ENCODE data around the gene PAX5.
"Not testable (repeated sequence)": the region's sequence is repeated elsewhere in the genome, so short reads cannot be mapped to it uniquely, and the experiment has no call there.

The PAX5 gene

DNA sequence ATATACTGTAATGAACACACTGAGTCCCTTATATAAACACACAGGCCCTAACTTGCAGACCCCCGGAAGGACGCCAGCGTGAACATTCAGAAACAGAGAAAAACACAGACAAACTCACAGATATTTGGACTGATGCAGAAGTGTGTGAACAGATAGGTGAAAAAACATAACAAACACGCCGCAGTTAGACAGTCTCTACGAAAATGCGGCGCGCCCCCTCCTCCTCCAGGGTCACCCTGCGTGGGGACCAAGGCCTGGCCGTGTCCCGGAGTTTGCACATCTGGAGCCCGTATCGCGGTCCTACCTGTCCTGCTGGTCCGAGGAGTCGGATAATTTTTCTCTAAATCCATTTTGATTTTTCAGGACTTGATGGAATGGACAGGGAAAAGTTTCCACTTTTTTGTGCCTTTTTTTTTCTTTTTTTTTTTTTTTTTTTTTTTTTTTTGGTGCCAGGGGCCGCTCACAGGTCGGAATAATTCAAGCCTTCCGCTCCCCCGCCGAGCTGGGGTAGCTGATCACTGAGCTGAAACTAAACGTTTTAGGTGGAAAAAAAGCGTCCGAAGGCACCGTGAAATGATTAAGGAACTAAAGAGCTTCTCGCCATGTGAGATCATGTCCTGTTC lies at the start of gene PAX5:
Gene PAX5 (minus strand): TSS at position 587 of the 623 bp plus-strand sequence. CDS start 237 bp downstream, at position 350.
- DNase-seq = no peak

DNA sequence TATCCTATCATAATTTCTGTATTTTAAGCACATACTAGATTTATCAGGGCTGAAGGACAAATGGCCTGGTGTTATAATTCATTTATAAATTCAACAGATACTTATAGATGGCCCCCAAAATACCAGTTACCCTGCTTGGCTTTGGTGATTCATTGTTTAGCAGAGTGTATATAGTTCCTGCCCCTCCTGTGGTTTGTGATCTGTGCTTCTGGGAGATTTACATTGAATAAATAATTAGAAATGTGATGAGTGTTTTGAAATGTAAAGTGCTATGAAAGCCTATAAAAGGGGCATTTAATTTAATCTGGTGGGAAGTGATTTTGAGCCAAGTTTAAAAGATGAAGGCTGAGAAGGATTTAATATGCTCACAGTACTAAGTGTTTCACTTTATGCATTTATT lies 49.6 kb upstream of the PAX5 start:
- DNase-seq = no peak

DNA sequence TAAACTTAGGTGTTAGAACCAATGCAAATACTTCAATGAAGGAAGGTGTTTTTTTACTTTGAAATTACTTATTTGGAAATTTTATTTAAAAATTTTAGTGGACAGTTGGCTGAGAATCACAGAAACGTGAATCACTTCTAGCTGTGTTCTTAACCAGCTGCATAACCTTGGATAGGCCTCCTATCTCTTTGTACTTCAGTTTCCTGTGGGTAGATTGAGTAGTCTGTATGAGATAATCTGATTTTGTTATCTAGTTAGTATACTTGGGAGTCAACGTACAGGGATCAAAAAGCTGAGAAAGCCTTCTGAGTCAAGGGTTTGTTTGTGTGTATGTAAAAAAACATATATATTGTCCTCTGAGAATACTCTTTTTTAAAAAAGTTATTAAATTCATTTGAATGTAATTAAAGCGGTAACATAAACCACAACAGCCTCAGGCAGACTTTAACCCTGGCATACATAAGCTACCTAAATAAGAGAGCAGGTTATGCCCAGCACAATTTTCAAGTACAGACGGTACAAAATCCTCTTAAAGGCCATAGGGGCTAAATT lies 48.2 kb upstream of the PAX5 start:
- peak; percentile 27 for DNase-seq

DNA sequence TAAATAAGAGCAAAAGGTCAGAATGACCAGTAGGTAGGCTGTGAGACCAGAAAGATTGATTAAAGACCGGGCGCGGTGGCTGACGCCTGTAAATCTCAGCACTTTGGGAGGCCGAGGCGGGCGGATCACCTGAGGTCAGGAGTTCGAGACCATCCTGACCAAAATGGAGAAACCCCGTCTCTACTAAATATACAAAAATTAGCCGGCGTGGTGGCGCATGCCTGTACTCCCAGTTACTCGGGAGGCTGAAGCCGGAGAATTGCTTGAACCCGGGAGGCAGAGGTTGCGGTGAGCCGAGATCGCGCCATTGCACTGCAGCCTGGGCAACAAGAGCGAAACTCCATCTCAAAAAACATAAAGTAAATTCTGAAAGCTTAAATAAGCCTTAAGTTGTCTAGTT lies 47.4 kb upstream of the PAX5 start:
- not testable (repeated sequence) for DNase-seq

DNA sequence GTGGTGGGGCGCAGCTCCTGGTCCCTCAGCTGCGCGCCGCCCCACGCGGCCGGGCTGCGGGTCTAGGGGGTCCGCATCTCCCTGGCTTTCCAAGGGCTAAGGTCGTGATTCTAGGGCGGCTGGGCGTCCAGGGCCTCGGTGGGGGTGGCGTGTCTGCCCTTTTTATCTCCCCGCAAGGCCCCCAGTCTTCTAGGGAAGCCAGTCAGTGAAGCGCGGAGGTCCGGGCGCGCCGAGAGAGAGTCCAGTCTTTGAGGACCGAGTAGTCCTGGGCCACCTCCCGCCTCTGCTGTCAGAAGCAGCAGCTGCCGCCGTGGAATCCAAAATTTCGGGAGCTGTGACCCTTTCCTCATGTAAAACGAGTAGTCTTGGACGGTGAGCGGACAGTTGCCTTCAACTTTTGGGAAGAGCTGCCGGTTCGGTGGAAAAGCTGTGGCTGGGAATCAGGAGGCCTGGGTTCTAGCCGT lies 46.1 kb upstream of the PAX5 start:
- DNase-seq = peak; percentile 54

DNA sequence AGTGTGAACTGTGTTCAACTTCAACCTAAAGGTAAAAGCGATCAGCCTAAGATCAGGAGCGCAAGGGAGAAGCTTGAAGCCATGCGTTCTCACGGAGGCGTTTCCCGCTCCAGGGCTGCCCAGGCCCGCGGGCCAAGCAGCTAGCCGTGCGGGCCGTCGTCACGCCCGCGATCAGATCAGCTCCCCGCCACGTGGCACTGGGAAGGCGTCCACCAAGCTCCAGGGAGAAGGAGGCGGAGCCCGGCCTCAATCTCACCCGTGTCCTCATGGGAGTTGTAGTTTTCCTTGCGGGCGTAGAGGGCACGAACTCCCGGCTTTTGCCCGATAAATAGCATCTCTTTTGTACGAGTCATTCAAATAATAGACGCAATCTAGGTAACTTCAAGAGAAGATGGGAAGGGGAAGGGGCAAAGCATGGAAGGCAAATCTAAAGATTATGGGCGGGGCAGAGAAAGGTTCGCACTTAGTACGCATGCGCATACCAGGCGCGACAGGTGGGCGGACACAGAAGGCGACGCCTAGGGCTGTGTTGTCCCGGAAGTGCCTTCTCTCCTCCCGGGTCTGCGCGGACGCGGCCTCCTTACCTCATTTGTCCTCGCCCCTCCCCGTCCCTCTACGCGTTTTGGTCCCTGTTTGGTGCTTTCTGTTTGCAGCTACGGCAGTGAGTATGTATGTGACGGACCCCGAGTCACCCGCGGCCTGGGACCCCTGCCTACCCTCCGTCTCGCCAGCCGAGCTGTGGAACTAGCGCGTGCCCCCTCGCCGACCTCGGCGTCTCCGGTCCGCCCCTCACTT lies 45.5 kb upstream of the PAX5 start:
- peak; percentile 96 for DNase-seq

DNA sequence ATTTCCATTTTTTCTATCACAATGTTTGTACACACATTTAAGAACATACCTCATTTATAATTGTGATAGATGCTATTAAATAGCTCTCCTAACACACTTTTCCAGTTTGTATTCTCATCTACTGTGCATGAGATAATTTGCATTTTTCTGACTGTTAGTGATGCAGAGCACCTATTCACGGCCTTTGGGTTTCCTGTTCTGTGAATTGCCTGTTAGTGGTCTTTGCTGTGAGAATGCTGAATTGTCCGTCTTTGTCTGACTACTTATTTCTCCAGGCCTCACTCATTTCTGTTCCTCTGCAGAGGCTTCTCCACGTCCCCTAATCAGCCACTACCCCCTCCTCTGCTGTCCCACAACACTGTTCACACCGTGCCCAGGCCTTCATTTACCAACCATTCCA lies 40.7 kb upstream of the PAX5 start:
- DNase-seq = not testable (repeated sequence)

DNA sequence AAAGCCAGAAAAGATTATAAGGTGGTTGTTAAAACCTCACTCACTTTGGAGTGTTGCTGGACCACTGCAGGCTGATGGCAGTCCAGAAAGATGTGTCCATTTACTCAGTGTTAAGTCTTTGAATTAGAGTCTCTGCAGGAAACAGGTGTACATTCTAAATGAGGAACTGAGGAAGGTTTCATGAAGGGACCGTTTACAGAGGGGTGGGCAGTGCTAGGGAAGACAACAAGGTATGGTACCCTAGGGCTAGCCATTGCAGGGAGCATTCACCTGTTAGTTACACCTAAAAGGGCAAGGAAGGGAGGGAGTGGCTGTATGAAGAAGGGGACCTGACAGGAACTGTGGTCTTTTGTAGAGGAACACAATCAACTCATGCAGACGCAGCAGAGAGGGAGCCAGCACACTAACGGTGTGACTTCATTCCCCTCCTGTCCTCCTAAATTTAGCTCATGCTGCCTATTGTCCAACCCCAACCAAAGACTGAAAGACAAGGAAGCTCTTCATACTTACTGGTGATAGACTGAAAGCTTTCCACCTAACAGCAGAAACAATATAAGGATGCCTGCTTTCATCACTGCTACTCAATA lies 32.2 kb upstream of the PAX5 start:
- DNase-seq = no peak

DNA sequence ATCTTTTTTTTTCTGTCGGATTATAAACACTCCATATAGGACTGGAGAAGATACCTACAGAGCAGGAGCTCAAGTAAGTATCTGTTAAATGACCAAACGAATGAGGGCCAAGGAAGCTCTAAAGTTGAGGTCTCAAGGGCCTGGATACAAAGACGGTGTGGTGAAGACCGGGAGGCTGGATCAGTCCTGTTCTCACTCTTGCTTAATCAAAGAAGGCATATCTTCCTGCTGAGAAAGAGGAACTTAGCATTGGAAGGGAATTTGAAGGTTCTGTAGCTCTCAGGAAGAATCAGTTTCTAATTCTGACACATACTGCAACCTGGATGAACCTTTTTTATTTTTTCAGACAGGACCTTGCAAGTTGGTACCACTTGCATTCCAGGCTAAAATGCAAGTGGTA lies 28.3 kb upstream of the PAX5 start:
- no peak for DNase-seq

DNA sequence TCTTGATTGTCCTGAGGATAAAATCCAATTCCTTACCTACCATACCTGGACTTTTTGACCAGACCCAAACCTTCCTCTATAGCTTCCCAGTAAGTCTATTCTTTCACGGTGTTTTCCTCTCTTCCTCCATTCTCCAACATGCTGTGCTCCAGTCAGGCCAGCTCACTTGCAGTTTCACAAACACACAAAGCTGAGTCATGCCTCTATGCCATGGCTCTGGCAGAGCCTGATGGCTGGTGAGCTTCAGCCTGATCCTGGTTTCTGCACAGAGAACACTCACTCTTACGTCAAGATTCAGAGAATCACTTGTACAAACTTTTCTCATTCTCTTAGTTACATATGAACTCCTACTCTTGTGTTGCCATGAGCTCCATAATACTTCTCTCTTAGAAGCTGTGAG lies 27.7 kb upstream of the PAX5 start:
- no peak for DNase-seq

DNA sequence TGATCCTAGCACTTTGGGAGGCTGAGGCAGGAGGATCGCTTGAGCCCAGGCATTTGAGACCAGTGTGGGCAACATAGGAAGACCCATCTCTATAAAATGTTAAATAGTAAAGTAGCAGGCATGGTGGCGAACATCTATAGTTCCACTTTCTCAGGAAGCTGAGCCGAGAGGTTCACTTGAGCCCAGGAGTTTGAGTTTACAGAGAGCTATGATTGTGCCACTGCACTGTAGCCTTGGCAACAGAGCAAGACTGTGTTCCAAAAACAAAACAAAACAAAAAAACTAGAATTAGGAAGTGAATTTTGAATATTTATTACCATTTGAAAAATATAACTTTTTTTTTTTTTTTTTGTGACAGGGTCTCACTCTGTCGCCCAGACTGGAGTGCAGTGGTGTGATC lies 26.8 kb upstream of the PAX5 start:
- no peak for DNase-seq

DNA sequence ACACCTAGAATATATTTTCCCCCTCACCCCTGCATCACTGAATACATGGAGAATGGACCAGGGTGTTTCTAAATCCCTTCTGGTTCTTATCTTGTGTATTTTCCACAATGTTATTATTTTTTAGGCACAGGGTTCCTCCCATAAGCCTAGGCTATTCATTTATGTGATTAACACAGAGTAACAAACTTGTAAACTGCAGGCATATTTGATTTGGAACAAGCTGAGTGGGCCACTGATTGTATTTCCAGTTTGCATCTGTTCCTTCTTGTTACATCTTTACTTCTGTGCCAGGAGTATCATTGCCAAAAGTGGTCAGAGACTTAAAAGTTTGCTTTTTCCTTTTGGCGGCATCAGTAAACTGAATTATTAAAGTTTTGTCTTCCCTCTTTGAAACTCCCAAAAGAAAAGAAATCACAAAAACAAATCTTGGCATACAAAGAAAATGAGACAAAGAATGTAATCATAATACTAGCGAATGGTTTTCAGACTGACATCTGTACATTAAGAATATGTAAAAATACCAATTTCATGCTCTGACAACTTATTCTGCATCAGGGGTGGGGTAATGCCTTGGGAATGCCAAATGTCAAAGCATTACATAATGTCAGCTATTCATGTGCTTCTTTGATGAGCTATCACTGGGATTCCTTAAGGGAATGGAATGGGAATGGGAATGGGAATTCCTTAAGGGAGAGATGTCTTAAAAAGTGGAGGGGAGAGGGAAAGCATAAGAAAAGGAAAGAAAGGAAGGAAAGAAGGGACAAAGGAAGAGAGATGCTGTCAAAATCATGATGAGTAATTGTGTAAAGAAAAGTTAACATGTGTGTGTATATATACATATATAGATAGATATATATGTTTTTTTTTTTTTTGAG lies 22.2 kb upstream of the PAX5 start:
- DNase-seq = no peak

DNA sequence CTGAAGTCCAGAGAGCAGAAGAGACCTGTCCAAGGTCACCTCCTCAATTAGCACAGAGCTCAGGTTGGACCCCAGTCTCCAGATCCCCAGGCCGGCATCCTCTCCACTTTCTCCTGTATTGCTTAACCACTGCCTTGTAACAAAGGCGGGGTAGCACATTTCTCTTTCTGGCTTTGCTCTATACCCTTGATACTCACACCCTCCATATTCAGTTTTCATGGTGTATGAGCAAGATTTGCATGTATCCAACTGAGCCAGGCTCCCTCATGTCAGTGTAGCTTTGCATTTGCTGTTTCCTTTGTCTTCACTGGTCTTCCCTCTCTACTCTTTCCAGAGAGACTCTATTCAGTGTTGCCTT lies 20.3 kb upstream of the PAX5 start:
- not testable (repeated sequence) for DNase-seq

DNA sequence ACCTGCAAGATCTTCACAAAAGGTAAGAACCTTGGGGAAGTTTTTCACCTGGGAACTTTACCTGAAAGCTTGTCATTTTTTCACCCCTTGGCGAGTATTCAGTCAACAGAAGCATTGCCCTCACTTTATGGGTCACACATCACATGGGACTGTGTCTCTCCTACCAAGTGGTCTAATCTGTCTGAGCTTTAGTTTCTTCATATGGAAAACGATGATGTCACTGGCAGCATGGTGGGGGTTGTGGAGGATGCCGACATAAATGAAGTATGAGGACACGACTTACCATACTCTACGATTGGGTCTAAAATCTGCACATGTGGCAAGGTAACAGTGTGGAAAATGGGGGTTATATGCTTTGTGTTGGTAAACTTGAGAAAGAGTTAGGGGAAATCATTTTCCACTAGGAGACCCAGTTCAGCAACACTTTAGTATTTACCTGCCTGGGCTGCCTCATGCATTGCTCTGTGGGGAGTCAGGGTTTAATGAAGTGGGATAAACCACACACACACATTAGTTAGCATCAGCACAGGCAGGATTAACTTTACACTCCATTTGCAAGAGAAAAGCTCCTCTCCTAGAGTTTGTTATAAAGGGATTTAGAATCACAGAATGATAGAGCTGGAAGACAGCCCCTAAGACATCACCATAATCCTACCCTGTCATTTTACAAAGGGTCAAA lies 19.8 kb upstream of the PAX5 start:
- peak; percentile 72 for DNase-seq

DNA sequence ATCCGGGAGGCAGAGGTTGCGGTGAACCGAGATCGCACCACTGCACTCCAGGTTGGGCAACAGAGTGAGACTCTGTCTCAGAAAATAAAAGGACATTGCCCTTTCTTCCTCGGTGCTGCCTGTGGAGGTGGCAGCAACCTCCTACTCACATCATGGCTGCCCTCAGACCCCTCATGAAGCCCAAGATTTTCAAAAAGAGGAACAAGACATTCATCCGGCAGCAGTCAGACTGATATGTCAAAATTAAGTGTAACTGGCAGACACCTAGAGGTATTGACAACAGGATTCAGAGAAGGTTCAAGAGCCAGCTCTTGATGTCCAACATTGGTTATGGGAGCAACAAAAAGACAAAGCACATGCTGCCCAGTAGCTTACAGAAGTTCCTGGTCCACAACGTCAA lies 12.6 kb upstream of the PAX5 start:
- no peak for DNase-seq

DNA sequence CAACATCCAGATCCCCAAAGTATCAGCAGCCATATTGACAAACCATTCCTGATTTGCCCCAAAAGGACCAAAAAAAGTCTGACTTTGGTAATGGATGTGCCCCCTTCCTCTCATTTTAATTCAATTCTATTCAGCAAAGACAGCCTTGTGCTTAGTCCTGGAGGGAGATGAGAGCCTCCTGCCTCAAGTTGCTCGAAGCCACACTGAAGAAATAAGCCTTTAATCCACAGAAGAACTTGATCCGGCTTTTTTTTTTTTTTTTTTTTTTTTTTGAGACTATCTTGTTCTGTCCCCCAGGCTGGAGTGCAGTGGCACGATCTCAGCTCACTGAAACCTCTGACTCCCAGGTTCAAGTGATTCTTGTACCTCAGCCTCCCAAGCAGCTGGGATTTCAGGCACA lies 8.4 kb upstream of the PAX5 start:
- peak; percentile 75 for DNase-seq

DNA sequence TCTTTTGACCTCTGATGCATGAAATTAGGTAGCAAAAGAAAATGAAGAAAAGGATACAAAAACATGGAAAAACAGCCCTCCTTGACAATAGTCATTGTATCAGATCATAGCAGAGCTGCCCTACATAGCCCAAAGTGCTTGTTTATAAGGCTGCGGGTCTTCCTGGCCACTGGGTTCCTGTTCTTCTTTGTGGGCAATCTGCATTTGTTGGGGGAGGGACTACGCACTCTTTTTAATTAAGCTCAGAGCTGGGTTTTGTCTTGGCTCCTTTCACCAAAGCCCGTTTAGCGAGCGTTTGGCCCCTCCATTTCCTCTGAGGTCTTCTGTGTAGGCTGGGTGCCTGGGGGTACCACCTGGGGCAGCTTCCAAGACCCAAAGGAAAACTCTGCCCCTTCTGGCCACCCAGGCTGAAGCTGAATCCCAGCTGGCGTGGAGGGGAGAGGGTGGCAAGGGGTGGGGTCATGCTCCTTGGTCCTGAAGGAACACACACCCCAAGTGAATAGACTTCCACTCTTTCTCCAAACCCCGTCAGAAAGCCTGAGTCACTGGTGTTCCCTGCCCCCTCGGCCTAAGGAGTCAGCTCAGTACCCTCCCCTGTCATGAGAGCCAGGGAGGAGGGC lies 6.5 kb upstream of the PAX5 start:
- DNase-seq = no peak

DNA sequence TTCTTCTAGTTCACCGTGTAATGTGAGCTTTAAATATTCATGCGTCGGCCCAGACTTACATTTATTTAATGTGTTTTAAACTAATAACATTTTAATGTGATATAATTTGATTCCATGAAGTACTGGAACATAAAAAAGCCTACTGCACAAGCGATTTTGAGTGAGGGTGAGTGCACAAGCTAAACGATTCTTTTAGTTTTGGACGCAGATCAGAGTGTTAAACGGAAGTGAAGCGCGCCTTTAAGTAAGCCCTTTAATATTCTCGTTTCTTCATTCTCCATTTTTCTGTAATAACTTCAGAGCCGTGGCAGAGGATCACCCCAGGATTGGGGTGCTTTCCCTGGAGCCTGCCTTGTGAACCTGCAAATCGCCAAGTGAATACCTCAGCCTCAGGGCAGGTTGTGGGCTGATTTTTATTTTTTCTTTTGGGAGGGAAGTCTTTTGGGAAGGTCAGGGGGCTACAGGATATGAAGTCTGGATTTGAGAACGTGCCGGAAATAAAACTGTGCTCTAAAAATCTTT lies 4.9 kb upstream of the PAX5 start:
- DNase-seq = no peak

DNA sequence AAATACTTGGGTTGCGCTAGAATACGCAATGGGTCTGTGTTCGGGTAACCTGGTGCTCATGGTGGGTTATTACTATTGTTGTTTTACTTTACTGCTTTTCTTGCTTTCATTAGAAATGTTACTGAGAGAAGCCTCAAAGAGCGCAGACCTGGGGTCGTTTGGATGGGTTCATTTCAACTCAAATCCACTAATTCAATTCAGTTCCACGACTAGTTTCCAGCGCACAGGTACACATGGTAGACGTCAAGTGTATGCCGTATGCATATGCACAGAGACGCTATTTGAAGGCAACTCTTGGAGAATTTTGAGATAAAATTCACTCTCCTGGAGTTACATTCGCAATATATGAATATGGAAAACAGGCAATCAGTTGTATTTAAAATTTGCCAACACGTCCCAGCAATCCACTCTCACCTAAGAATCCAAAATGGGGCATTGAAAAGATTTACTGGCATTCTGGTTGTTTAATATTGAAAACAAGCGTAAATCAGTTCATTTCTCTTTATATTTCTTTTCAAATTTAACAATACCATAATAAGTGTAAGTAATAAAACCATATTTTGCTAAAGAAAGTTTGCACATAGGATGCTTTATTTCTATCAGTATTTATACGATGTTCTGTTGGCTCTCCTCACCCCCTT lies 4.4 kb upstream of the PAX5 start:
- DNase-seq = no peak

DNA sequence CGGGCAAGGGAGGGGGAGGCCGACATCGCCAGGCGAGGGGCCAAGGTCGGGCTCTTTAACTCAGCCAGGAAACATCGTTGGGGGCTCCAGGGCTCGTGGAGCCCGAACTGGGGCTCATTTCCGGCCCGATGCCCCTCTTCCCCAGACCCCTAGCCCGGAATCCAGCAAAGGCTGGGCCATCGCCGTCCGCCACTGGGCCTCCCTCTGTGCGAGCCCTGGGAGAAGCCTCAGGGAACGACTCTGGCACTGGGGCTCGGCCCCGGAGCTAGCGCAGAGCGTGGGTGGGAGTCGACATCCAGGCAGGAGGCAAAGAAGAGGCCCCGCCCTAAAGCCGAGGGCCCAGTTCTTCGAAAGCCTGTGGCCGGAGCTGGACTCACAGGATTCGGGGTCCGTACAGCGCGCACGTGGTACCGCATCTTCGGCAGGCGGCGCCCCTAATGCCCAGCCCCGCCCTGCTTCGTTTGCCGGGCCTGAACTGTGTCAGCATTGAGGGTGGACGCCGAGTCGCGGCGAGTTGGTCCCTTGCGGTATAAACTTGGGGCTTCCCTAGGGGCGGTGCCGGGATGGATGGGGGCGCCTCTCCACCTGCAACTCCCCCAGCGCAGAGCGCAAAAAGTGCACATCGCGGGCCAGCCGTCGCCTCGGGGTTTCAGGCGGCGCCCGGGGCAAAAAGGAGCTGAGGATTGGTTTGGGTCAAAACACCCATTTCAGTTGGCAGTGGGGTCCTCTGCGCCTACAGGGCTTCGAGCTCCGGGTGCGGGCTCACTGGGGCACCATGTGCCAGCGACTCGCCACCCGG lies 3.6 kb upstream of the PAX5 start:
- DNase-seq = no peak

Data from NCI-H82 (cell line).